HuH-7.5 (cell line): ENCODE results near the gene HOXC4.
A peak's percentile ranks its signal among the peaks of the same experiment; 100 is the strongest.

Experiments used
- DNase-seq: peaks from one replicate; pipeline ENCODE4 v3.0.0; 2011; ENCODE audit warnings: low spot score

Gene HOXC4

GRCh38 chr12:54016051-54016450 is 37.6 kb upstream of the HOXC4 start:
- DNase-seq = no peak

DNA sequence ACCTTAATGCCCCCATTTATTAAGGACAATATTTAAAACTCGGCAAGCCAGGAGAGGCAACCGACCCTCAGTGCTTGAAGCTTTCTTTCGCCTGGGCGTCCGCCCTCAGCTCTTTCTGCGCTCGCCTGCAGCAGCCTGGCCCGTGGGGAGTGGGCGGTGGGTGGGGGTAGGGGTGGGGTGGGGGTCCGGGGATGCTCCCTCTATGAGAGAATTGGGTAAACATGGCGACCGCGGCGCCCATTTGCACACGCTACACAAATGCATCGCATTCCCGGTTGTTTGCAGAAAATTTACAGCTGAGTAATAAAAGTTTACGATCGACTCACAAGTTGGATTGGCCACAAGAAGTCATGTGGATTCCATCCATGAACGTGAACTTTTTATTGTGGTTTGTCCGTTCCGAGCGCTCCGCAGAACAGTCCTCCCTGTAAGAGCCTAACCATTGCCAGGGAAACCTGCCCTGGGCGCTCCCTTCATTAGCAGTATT is 37.1 kb upstream of the HOXC4 start:
- DNase-seq = no peak

DNA sequence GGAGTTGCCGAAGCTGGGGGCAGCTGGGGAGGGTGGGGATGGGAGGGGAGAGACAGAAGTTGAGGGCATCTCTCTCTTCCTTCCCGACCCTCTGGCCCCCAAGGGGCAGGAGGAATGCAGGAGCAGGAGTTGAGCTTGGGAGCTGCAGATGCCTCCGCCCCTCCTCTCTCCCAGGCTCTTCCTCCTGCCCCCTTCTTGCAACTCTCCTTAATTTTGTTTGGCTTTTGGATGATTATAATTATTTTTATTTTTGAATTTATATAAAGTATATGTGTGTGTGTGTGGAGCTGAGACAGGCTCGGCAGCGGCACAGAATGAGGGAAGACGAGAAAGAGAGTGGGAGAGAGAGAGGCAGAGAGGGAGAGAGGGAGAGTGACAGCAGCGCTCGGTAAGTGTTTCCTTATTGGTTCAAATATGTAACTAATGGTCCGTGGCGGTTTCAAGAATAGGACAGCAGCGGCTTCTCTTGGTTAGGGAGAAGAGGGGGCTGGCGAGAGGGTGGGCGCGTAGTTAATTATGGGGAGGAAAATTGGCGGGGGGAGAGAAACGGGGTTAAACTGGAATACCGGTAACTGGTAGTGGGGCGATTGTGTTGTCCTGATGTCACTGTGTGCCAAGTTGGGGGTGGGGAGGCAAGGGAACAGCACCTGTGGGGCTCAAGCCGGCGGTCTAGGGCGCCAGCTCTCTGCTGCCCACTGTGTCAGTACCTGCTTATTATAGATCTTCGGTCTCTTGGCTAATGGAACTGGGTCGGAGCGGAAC is 36.4 kb upstream of the HOXC4 start:
- peak; percentile 81 for DNase-seq

GRCh38 chr12:54017878-54018467 is 35.7 kb upstream of the HOXC4 start:
- peak; percentile 98 for DNase-seq

DNA sequence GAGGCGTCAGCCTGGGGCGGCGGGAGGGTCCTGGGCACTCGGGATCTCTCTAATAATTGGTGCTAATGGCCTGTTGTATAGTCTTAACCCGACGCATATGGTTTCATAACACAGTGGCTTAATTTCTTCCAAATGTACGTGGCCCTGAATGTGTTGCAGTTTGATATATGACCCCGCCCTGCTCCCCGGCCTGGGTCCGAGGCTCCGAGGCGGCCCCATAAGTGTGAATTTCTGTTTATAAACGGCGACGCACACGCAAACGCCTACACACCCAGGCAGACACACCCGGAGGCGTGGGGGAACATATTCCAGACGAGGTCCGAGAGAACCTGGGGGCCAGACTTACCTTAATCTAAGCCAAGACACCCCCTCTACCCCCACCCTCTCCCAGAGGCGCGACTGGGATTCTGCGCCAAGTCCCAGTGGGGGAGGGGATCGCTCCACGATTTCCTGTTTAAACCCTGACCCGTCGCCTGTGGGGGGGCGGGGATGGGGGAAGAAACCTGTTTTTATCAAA is 35.1 kb upstream of the HOXC4 start:
- DNase-seq = no peak

DNA sequence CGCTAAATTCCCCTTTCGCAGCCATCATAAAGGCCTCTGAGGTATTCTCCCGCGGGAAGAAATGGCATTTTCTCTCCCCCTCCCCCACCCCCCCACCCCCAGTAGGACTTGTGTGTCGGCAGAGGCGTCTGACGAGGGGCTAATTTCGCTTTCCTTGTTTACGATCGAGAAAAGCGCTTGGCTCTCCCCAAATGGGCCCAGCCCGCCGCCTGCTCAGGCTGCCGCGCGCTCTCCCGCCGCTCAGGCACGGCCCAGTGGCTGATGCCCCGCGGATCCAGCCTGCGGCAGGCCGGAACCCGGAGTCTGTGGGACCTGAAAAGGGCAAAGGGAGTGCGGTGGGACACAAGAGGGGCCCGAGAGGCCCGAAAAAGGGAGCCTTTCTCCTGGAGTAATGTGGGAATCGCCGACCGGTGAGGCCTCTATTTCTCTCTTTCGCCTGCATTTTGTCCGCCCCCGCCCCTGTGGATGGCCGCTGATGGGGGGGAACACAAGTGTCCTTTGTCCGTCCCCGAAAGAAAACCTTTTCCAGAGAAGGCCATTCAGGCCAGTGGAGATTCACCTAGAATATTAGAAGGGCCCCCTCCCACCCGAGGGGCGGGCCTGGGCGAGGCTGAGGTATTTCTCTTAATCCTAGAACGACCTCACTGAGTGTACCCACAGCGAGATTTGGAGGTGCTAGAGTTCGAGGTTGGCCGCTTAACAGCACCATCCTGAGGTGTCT is 34.4 kb upstream of the HOXC4 start:
- DNase-seq = no peak

- no peak for DNase-seq
These were observed 33.6 kb upstream of the HOXC4 start for GRCh38 chr12:54019924-54020590.

DNA sequence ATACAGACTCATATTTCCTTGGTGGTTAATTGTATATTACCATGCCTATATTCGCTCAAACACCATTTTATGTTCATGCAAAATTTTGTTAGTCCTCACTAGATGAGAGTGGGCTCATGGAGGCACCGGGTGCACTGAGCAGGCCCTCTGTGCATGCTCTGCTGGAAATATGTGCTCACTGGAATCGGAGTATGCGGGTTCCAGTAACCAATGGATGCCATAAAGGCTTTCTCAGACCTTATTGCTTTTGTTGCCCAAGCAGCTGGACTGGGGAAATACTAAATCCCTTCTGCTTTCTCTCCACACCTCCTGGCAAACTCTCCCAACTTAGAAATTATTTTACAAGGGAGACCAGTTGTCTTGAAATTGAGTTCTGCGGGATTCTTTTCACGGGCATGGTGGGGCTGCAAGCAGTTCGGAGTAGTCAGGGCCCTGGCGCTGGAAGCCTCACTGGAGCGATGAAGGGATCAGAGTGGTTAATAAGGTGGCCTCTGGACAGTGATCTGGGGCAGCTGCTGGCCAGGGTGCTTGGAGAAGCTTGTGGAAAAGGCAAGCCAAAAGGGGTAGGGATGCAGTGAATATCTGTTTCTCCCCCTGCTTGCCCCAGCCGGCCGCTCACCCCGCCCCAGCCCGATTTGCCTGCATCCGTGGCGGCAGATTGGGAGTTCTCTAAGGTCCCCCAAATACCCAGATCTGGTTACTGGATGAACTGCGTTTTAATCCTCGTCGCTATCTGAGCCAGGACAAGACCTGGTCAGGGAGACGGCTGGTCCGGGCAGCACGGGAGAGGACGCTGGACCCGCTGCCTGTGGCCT is 32.8 kb upstream of the HOXC4 start:
- DNase-seq = no peak

GRCh38 chr12:54021432-54022013 is 32.1 kb upstream of the HOXC4 start:
- no peak for DNase-seq

- DNase-seq = no peak
These were observed 30.4 kb upstream of the HOXC4 start for GRCh38 chr12:54022960-54023884.

- no peak for DNase-seq
These were observed 29.5 kb upstream of the HOXC4 start for GRCh38 chr12:54024127-54024526.

GRCh38 chr12:54024581-54025305 is 28.9 kb upstream of the HOXC4 start:
- no peak for DNase-seq

DNA sequence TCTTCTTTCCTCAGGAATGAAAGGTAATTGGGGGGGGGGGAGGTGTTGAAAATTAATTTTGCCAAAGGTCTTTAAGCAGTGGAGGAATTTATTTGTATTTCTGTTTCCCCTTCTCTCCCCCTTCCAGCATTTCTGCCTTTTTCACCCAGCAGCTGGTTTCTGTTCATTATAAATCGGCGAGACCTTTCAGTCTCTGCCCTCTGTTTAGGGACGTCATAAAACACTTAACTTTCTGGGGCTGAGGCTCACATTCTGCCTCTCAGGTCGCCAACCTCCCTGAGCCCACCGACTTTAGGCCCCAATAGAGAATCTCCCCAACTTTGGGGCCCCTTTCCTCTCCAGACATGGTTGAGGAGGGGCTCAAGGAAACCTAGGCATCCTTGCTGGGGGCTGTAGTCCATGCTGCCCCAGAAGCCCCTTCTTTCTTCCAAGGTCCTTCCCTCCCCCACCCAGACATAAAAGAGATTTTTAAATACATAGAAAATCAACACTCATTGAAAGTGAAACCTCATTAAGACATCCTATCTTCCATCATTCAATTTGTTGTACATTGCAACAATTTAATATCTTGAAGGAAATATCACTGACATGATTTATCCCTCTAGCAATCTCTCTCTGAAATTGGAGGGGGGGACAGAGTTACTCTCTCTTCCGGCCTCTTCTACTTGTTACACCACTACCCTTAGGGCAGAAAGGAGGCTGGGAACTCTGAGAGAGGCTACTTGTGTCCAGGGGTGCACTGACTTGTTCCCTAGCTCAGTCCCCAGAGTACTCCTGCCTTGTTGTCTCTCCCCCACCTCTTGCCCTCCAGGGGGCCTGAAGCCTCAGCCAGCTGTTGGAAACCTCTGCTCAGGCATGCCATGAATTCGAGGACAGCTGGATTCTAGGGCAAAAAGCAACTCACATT is 27.9 kb upstream of the HOXC4 start:
- DNase-seq = no peak

- no peak for DNase-seq
These were observed 26.8 kb upstream of the HOXC4 start for GRCh38 chr12:54026640-54027441.

DNA sequence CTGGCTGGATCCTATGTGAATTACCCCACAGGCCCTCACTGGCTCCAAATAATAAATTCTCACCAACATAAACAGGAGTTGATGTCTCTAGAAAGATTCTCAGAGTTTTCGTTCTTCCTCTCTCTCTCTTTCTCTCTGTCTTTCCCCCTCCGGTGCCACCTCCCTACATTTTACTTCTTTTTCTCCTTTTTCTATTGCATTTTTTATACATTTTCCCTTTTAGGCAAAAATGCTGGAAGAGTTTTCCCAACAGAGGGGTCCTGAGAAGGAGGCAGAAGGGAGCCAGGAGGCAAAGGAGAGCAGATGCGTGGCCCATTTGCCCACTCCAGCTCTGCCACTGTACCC is 26.2 kb upstream of the HOXC4 start:
- no peak for DNase-seq

- peak; percentile 89 for DNase-seq
These were observed 25.1 kb upstream of the HOXC4 start, which contains the start of gene HOXC6 for GRCh38 chr12:54028314-54029201. TSS of gene HOXC6 (plus strand) at chr12:54028440. CDS start at chr12:54028522, 82 bp downstream.
